Skeletal muscle satellite cell (primary cell): ENCODE results near the gene RESF1. TPM values are rescaled to one million over a fixed set of nuclear protein-coding genes. Genes with fewer than 3 reads are reported as not detected.

Experiments used
- H3K27me3 ChIP-seq: 2 replicates; pipeline ENCODE4 v1.7.0; 2013; ENCODE audit warnings: low read length; ENCODE audit not compliant: control insufficient read depth, insufficient read depth
- H3K36me3 ChIP-seq: 2 replicates; pipeline ENCODE4 v1.7.0; 2013; ENCODE audit warnings: mild to moderate bottlenecking, control low read depth, low read length; ENCODE audit not compliant: insufficient read depth
- H3K4me1 ChIP-seq: 2 replicates; pipeline ENCODE4 v1.7.0; 2013; ENCODE audit warnings: low read length; ENCODE audit not compliant: control insufficient read depth, insufficient read depth
- H3K4me2 ChIP-seq: 2 replicates; pipeline ENCODE4 v1.7.0; 2013; ENCODE audit warnings: mild to moderate bottlenecking, low read length
- H3K4me3 ChIP-seq: 2 replicates; pipeline ENCODE4 v1.7.0; 2013; ENCODE audit warnings: low read length
- H3K9ac ChIP-seq: 2 replicates; pipeline ENCODE4 v1.7.0; 2013; ENCODE audit warnings: mild to moderate bottlenecking, low read depth, low read length, moderate library complexity
- H3K9me3 ChIP-seq: replicated peaks from 2 replicates; pipeline ENCODE4 v1.7.0; 2013; ENCODE audit warnings: mild to moderate bottlenecking, control low read depth, low read length
- total RNA-seq: library from RNA; depleted of rRNA; stranded (reverse); fragments of >200 nt; gene quantifications from 2 replicates; pipeline ENCODE4 v1.2.3, GENCODE V29; 2012; rRNA removed

RESF1 gene, protein sequence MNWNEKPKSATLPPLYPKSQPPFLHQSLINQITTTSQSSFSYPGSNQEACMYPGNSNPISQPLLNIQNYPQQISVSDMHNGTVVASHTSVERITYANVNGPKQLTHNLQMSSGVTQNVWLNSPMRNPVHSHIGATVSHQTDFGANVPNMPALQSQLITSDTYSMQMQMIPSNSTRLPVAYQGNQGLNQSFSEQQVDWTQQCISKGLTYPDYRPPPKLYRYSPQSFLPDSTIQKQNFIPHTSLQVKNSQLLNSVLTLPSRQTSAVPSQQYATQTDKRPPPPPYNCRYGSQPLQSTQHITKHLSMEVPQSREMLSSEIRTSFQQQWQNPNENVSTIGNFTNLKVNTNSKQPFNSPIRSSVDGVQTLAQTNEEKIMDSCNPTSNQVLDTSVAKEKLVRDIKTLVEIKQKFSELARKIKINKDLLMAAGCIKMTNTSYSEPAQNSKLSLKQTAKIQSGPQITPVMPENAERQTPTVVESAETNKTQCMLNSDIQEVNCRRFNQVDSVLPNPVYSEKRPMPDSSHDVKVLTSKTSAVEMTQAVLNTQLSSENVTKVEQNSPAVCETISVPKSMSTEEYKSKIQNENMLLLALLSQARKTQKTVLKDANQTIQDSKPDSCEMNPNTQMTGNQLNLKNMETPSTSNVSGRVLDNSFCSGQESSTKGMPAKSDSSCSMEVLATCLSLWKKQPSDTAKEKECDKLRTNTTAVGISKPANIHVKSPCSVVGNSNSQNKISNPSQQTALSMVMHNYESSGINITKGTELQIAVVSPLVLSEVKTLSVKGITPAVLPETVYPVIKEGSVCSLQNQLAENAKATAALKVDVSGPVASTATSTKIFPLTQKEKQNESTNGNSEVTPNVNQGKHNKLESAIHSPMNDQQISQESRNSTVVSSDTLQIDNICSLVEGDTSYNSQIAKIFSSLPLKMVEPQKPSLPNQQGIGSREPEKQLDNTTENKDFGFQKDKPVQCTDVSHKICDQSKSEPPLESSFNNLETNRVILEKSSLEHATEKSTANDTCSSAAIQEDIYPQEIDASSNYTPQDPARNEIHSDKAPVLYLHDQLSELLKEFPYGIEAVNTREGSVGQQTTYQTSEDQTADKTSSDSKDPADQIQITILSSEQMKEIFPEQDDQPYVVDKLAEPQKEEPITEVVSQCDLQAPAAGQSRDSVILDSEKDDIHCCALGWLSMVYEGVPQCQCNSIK (N-terminal part only)
- 15.3 and 19.0 TPM in 2 replicates for total RNA-seq

DNA sequence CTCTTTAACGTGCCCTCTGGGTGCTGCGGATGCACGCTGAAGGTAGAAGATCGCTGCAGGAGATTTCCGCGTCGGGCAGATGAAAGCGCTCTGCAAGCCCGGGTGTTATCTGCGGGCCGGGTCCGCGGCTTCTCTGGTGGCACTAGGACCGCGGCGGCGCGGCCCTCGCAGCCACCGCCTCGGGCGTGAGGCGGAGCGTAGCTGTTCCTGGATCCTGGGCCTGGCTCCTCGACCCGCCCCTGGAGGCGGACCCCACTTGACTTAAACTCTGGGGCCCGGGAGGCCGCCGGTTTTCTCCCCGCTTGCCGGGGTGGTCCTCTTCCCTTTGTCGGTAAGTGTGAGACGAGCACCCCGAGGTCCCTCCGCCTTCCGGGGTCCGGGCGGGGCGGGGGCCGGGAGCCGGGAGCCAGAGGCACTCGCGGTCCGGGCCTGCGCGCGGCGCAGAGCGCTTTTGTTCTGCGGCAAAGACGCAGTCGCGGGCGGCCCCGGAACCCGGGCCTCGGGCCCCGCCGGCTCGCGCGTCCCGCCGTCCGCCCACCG, at the start of gene RESF1:
TSS of gene RESF1 (plus strand) at position 255 of the 540 bp plus-strand sequence. CDS start 21,541 bp downstream, outside the sequence.
- Histone ChIP-seq H3K9ac (peak within 1 kb of the TSS; percentile 87), H3K27me3 (no peaks in the 10 kb centered on the region), H3K4me1 (peaks cover 14% of the 10 kb centered on the region)

DNA sequence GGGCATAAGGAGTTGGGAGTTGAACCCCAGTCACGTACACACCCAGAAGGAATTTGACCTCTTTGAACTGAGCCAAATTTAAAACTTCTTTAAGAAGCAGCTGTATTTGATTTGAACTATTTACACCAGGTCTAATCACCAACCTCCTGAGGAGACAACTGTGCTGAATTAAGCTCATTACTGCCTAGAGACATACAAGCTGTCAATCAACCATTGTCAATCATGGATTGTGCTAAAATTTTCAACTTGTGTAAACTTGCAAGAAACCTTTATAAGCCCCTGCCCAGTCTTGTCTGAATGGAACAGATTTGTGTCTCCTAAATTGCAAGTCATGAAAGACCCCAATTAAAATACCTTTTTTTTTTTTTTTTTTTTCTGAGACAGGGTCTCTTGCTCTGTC, 44.3 kb upstream of the RESF1 start:
- no peak overlapping the region for H3K4me3 ChIP-seq
- H3K27me3 ChIP-seq, result no peaks in the 10 kb centered on the region
- H3K4me2 ChIP-seq, result no peak overlapping the region
- no peak overlapping the region for H3K9ac ChIP-seq
- no peaks in the 10 kb centered on the region for H3K9me3 ChIP-seq
- no peaks in the 10 kb centered on the region for H3K4me1 ChIP-seq
- H3K36me3 ChIP-seq, result no peaks in the 10 kb centered on the region

More for the DNA sequence above, at the start of gene RESF1:
- Histone ChIP-seq H3K4me3 (peak within 1 kb of the TSS; percentile 81), H3K4me2 (peak within 1 kb of the TSS; percentile 84), H3K9me3 (no peaks in the 10 kb centered on the region), H3K36me3 (peaks cover 5% of the 10 kb centered on the region)

DNA sequence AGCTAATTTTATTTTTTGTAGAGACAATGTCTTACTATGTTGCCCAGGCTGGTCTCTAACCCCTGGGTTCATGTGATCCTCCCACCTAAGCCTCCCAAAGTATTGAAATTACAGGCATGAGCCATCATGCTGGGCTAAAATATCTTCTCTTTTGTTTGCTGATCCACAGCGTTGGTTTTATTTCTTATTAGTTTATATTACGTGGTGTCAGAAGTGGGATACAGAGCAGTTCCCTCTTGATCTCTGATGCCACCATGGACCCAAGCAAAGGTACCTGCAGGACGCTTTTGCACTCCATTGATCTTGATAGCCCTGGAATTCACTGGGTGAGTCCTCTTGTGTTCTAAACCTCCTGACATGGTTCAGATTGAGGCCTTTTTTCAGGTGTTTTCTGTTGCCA, 43.8 kb upstream of the RESF1 start:
- H3K4me2 ChIP-seq, result no peak overlapping the region
- no peak overlapping the region for H3K9ac ChIP-seq
- no peaks in the 10 kb centered on the region for H3K4me1 ChIP-seq
- no peaks in the 10 kb centered on the region for H3K36me3 ChIP-seq
- H3K9me3 ChIP-seq, result no peaks in the 10 kb centered on the region
- no peaks in the 10 kb centered on the region for H3K27me3 ChIP-seq
- no peak overlapping the region for H3K4me3 ChIP-seq

DNA sequence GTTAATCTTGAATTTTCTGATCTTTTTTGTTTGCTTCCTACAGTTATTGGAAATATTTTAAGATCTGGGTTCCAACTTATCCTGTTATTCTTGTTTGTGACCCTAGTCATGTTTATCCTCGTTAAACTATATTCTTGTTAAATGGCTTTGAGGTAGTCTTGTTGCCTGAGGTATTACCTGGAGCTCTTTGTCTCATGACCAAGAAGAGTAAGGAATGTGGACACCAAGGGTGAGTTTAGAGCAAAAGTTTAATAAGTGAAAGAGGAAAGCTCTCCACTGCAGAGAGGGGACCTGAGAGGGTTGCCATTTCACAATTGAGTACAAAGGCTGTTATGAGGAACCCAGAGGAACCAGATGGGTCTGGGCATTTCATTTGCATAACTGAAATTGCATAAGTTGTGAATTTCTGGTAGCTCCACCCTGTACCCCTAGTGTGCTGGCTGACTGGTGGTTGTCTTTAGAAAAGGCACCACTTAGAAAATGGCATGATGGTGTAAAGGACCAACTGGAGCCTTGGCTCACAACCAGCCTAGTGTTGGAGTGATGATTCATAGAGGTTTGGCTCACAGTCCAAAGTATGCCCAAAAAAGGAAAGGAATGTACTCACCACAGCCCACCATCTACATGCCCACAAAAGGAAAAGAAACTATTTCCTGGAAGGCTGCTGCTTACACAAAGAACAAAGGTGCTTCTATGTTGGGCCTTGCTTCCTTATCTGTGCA, 36.7 kb upstream of the RESF1 start:
- H3K9ac ChIP-seq, result no peak overlapping the region
- H3K27me3 ChIP-seq, result no peaks in the 10 kb centered on the region
- H3K4me3 ChIP-seq, result no peak overlapping the region
- no peaks in the 10 kb centered on the region for H3K36me3 ChIP-seq
- H3K4me2 ChIP-seq, result no peak overlapping the region
- peaks cover 10% of the 10 kb centered on the region for H3K9me3 ChIP-seq
- no peaks in the 10 kb centered on the region for H3K4me1 ChIP-seq

DNA sequence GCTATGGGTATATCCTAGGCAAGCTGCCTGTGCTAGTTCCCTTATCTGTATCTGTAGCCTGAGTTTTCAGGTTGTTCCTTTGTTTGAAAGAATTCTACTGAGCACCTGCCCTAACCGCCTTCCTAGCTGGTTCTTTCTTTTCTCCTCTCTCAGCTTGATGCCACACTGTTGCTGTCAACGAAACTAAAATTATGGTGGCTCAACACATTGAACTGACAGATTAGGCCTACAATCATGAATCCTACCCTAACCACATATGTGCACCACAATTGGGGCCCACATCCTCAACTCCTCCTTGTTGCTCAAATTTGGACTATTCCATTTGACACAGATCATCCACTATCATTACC, 36.2 kb upstream of the RESF1 start:
- no peaks in the 10 kb centered on the region for H3K4me1 ChIP-seq
- no peak overlapping the region for H3K4me2 ChIP-seq
- H3K36me3 ChIP-seq, result no peaks in the 10 kb centered on the region
- H3K4me3 ChIP-seq, result no peak overlapping the region
- H3K9me3 ChIP-seq, result peaks cover 10% of the 10 kb centered on the region
- H3K9ac ChIP-seq, result no peak overlapping the region
- H3K27me3 ChIP-seq, result no peaks in the 10 kb centered on the region

DNA sequence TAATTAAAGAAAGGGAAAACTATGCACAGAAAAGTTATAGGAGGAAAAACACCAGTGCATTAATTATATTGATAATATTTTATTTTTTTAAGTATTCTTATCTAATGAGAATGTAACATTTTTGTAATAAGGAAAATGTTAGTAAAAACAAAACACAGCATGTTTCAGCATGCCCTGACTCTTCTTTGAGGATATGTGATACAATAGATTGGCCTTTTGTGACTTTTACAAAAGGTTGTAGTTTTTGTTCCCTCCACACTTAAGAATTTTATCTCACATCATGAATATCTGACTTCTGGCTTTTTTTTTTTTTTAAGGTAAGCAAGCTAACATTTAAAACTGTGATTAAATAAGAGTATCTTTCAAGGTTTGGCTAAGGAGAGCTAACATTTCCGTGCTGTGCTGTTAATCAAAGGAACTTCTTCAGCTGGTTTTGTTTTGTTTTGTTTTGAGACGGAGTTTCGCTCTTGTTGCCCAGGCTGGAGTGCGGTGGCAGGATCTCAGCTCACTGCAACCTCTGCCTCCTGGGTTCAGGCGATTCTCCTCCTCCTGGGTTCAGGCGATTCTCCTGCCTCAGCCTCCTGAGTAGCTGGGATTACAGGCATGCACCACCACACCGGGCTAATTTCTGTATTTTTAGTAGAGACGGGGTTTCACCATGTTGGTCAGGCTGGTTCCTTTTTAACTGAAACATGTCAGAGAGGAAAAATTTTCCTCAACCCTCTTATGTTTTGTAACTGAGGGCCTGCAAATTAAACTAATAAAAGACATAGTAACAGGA, 30.8 kb upstream of the RESF1 start:
- no peak overlapping the region for H3K9ac ChIP-seq
- no peaks in the 10 kb centered on the region for H3K36me3 ChIP-seq
- no peaks in the 10 kb centered on the region for H3K27me3 ChIP-seq
- H3K9me3 ChIP-seq, result peaks cover 4% of the 10 kb centered on the region
- H3K4me2 ChIP-seq, result no peak overlapping the region
- H3K4me1 ChIP-seq, result no peaks in the 10 kb centered on the region
- no peak overlapping the region for H3K4me3 ChIP-seq

DNA sequence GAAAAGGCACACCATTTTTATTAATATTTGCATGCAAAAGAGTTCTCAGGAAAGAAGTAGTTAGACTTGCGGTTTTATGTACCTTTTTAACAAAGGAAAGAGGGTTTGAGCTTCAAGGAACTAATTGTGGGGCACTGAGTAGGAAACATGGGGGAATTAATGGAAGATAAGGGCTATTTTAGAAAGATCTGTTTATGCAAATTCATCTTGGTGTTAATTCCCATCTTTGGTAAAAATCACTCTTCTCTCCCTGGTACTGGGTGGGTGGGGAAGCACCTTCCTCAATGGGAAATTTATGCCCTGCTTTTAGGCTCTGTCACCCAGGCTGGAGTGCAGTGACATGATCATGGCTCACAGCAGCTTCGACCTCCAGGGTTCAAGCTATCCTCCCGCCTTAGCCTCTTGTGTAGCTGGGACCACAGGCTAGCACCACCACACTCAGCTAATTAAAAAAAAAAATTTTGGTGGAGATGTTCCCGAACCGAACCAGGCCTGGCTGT, 30.1 kb upstream of the RESF1 start:
- Histone ChIP-seq H3K4me1 (no peaks in the 10 kb centered on the region), H3K27me3 (no peaks in the 10 kb centered on the region), H3K4me2 (no peak overlapping the region), H3K9me3 (no peaks in the 10 kb centered on the region), H3K9ac (no peak overlapping the region), H3K36me3 (no peaks in the 10 kb centered on the region), H3K4me3 (no peak overlapping the region)

DNA sequence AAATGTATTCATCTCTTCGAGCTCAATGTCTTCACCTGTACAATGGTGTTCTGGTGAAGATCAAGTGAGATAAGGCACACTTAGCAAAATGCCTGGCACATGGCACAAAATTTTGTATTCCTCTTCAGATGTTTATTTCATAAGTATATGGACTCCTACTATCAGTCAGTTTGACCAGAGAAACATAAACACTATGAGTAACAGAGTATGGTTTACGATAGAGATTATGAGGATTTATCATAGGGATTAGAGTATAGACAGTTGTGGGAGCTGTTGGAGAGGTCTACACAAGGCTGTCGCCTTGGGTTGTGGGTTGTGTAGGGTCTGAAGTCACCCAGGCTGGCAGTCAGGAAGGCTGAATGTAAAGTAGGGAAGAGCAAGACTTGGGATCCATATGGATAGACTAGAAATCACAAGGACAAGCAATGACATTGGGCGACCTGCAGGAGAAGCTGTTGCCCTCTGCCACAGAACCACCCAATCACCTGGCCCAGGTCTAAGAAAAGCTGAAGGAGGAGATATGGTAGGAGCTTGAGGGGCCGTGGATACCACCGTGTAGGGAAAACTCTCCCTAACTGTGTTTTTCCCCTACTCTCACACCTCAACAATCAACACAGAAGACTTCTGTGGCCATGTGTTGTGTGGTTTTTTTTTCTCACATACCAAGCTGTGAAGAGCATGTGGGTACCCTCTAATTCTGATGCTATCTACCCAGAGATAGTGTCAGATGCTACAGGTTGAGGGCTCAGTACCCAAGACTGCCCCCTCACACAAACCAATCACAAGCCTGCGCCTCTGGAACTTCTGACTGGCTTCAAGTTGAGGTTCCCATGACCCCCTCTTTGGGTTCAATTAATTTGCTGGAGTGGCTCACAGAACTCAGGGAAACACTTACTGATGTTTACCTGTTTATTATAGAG, 27.2 kb upstream of the RESF1 start:
- Histone ChIP-seq H3K4me2 (no peak overlapping the region), H3K36me3 (no peaks in the 10 kb centered on the region), H3K27me3 (no peaks in the 10 kb centered on the region)

DNA sequence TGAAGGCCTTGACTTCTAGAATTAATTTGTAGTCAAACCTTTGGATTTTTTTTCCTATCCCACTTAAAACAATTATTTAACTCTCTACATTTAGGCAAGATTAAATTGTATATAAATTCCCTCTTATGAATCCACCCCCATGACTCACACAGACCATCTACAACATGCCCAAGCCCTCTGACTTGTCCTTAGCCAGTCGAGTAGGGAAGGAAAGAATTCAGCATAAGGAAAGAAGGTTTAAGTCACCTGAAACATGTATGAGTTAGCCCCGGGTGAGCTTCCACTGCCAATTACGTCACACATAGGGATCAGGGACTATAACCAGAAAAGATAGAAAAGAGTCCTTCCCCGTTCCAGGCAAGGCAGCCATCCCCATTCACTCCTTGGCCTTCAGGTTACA, 14.9 kb upstream of the RESF1 start:
- H3K27me3 ChIP-seq, result no peaks in the 10 kb centered on the region
- H3K4me2 ChIP-seq, result no peak overlapping the region
- no peaks in the 10 kb centered on the region for H3K9me3 ChIP-seq
- H3K4me3 ChIP-seq, result no peak overlapping the region
- no peaks in the 10 kb centered on the region for H3K36me3 ChIP-seq
- H3K4me1 ChIP-seq, result no peaks in the 10 kb centered on the region
- H3K9ac ChIP-seq, result no peak overlapping the region

More for the DNA sequence above, 27.2 kb upstream of the RESF1 start:
- H3K9ac ChIP-seq, result no peak overlapping the region
- no peaks in the 10 kb centered on the region for H3K9me3 ChIP-seq
- H3K4me1 ChIP-seq, result no peaks in the 10 kb centered on the region
- no peak overlapping the region for H3K4me3 ChIP-seq
